ENCODE data around the gene CPLX3. TPM values are rescaled to one million over a fixed set of nuclear protein-coding genes. Genes with fewer than 3 reads are reported as not detected.

Gene CPLX3
- total RNA-seq, 4 donors from 2014 or later = 0.47 TPM; not detected in 3

- TF ChIP-seq POLR2AphosphoS5 (IDR thresholded peaks at IDR 0.05) (no peak), CTCF (IDR thresholded peaks at IDR 0.05) (no peak), EP300 (IDR thresholded peaks at IDR 0.05) (no peak), POLR2A (IDR thresholded peaks at IDR 0.05) (no peak)
- H3K36me3 ChIP-seq = peaks cover 20% of the 10 kb centered on the region
- no peaks in the 10 kb centered on the region for H3K9me3 ChIP-seq
- no peaks in the 10 kb centered on the region for H3K27me3 ChIP-seq
- H3K4me3 ChIP-seq = no peak overlapping the region
- WGBS = 63% methylated on average over 5 of the region's 5 CpGs
- peaks cover 56% of the 10 kb centered on the region for H3K4me1 ChIP-seq
- no peak for DNase-seq (ENCODE audit: low spot score in 2 of 2)
- no peak overlapping the region for H3K27ac ChIP-seq
These were observed 30.7 kb downstream of the CPLX3 start for GRCh38 chr15:74857082-74857655.

DNA sequence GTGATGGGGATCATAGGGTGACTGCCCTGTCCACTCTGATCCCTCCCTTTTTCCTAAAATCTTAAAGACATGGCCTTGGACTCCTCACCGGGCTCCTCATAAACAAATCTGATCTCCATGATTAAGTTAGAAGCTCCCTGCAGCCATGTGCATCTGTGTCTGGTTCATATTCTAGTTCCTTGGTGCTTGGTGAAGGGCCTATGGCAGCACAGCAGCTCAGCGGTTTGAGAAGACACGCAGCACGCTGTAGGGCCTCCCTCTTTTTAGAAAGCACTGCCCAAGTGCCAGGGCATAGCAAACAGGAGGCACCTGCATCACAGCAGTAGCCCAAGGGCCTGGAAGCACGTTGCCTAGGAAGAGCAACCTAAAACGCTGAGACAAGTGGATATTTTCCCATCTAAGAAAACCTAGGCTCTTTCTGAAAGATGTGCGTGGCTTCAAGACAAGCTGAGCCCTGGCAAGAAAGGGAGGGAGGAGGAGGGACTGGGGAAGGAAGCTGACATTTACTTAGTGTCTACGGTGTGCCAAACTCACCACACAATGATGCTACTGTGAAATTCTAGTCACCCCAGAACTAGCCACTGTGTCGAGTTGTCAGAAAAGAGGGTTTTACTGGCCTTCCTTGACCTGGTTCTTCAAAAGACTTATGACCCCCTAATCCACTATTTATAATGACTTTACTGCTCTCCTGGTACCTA, 31.4 kb downstream of the CPLX3 start:
- H3K4me3 ChIP-seq = no peak overlapping the region
- H3K4me1 ChIP-seq = peaks cover 55% of the 10 kb centered on the region
- peaks cover 14% of the 10 kb centered on the region for H3K36me3 ChIP-seq
- H3K27ac ChIP-seq = no peak overlapping the region
- no peak for DNase-seq (ENCODE audit: low spot score in 2 of 2)
- WGBS = 54% methylated on average over 9 of the region's 9 CpGs
- no peaks in the 10 kb centered on the region for H3K9me3 ChIP-seq
- no peaks in the 10 kb centered on the region for H3K27me3 ChIP-seq
- TF ChIP-seq POLR2AphosphoS5 (IDR thresholded peaks at IDR 0.05) (no peak), CTCF (IDR thresholded peaks at IDR 0.05) (no peak), EP300 (IDR thresholded peaks at IDR 0.05) (no peak)

DNA sequence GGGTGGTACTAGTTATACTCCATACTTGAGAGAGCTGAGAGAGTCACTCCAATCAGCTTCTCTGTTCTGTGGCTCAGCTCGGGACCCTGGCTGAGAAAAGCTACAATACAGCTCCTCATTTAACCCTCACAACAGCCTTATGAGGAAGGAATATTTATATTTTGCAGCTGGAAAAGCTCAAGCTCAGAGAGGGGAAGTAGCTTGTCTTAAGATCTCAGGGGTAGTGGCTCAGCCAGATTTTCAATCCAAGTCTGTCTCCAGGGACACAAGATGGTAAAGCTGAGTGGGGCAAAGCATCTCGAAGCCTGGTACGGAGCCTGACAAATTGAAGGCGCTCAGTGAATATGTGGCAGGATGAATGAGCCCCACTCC, 31.9 kb downstream of the CPLX3 start:
- whole genome bisulfite sequencing = 75% methylated on average over 4 of the region's 4 CpGs
- Histone ChIP-seq H3K27ac (no peak overlapping the region), H3K4me1 (peaks cover 55% of the 10 kb centered on the region), H3K9me3 (no peaks in the 10 kb centered on the region), H3K4me3 (no peak overlapping the region), H3K36me3 (peaks cover 8% of the 10 kb centered on the region), H3K27me3 (no peaks in the 10 kb centered on the region)
- TF ChIP-seq EP300 (IDR thresholded peaks at IDR 0.05) = no peak
- no peak for TF ChIP-seq CTCF (IDR thresholded peaks at IDR 0.05)
- no peak for TF ChIP-seq POLR2AphosphoS5 (IDR thresholded peaks at IDR 0.05)
- TF ChIP-seq POLR2A (IDR thresholded peaks at IDR 0.05) = no peak
- no peak for DNase-seq (ENCODE audit: low spot score in 2 of 2)

DNA sequence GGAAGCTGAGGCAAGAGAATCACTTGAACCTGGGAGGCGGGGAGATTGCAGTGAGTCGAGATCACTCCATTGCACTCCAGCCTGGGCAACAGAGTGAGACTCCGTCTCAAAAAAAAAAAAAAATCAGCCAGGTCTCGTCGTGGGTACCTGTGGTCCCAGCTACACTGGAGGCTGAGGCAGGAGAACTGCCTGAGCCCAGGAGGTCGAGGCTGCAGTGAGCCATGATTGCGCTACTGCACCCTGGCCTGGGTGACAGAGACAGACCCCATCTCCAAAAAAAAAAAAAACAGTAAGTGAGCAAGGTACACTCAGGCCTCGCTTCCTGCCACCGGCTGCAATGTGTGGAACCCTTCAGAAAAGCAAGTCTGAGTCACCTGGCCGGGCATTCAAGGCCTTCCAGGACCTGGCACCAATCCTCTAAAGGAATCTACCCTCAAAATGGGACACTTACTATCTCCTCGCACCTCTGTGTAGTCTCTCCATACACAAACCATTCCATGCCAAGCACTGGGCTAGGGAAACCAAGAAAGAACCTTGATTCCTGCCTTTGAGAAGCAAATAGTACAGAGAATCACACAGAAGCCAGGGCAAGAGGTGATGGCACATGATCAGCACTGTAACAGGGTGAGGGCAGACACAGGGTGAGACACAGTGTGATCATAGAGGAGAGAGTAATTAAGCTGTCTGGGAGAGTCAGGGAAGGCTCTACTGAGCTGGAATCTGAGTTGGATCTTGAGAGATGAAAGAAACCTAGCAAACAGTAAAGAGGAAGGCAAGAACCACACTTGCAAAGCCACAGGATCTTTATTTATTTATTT, 37.0 kb downstream of the CPLX3 start:
- 82% methylated on average over 11 of the region's 11 CpGs for WGBS
- DNase-seq (ENCODE audit: low spot score in 2 of 2) = no peak
- H3K27me3 ChIP-seq = no peaks in the 10 kb centered on the region
- TF ChIP-seq EP300 (IDR thresholded peaks at IDR 0.05) = no peak
- TF ChIP-seq CTCF (IDR thresholded peaks at IDR 0.05) = no peak
- no peaks in the 10 kb centered on the region for H3K9me3 ChIP-seq
- no peak overlapping the region for H3K27ac ChIP-seq
- H3K4me1 ChIP-seq = peaks cover 67% of the 10 kb centered on the region
- H3K4me3 ChIP-seq = no peak overlapping the region
- no peaks in the 10 kb centered on the region for H3K36me3 ChIP-seq

DNA sequence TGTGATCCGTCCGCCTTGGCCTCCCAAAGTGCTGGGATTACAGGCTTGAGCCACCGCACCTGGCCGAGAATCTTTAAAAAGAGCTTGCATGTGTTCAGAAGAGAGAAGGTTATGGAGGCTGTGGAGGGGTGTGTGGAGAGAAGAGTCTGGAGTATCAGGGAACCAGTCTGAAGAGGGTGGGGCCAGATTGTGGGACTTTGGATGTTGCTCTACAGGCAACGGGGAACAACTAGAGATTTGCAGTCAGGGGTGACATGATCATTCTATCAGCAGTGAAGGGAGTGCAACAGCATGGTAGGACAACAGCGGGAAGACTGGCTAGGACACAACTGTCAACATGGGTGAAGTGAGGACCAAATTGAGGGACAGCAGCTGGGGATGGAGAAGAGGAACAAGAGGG, 37.9 kb downstream of the CPLX3 start:
- Histone ChIP-seq H3K27ac (no peak overlapping the region), H3K9me3 (no peaks in the 10 kb centered on the region), H3K27me3 (no peaks in the 10 kb centered on the region), H3K36me3 (no peaks in the 10 kb centered on the region), H3K4me1 (peaks cover 70% of the 10 kb centered on the region), H3K4me3 (no peak overlapping the region)
- WGBS = 76% methylated on average over 6 of the region's 6 CpGs
- DNase-seq (ENCODE audit: low spot score in 2 of 2) = no peak
- TF ChIP-seq POLR2A (IDR thresholded peaks at IDR 0.05) (no peak), CTCF (IDR thresholded peaks at IDR 0.05) (no peak), POLR2AphosphoS5 (IDR thresholded peaks at IDR 0.05) (no peak)
